GM21515 (cell line): Measurements from ENCODE around the gene INTS1.

Experiments used
- ATAC-seq: cut with Tn5 transposase; IDR thresholded peaks from one replicate; pipeline ENCODE4 v1.9.1; 2021; ENCODE audit not compliant: unreplicated experiment

Gene INTS1

DNA sequence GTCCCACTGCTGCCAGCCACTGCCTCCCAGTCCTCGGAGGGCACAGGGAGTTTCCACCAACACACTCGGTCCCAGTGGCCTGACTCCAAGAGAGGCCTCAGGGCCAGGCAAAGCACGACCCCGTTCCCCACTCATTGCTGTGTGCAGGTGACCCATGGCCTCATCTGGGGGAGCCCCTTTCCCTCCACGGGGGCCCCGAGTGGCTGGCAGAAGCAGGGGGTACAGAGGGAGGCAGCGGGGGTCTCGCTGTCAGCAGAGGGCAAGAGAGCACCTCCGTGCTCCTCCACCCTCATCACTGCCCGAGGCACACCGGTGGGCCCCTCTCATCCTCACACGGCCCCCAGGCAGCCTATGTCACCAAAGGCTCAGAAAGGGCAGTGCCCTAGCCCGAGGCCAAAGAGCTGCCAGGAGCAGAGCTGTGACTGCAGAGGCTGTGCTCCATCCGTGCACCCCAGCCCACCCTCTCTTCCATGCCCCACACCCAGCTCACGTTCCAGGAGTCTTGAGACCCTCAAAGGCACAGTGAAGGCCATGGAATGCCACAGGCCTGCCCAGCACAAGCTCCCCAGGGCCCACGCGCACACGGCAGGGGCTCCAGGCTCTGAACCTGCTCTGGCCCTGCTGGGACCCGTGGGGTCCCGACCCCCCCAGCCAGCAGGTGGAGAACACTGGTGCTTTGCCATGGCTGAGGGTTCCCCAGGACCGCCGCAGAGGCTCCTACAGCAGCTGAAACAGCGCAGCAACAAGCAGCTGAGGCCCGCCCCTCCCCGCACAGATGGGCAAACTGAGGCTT, 70.9 kb downstream of the INTS1 start:
- ATAC-seq = no peak

DNA sequence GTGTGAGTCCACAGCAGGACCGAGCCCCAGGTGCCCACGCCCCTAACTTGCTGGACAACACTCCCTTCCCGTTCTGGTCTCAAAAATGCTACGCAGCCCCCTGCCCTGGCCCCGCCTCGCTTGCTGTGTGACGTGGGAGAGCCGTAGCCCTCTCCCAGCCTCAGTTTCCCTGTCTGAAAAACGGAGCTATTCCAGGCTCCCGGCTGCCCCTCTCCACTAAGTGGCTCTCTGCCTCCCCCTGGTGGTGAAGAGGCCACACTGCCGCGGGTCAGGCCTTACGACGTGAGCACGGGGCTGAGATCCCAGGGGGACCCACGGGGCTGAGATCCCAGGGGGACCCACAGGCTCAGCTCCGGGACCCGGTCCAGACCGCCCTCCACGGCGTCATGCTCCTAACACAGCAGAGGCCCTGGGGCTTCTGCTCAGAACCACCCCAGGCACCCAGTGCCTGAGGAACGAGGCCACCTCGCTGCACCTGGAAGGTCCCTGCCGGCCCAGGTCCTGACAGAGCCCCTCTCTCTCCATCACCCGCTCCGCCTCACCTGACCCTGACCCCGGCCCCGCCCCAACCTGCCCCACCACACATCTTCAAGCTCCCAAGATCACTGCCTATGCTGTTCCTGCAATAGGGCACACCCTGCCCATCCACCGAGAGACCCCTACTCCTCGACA, 71.6 kb downstream of the INTS1 start:
- ATAC-seq = no peak

DNA sequence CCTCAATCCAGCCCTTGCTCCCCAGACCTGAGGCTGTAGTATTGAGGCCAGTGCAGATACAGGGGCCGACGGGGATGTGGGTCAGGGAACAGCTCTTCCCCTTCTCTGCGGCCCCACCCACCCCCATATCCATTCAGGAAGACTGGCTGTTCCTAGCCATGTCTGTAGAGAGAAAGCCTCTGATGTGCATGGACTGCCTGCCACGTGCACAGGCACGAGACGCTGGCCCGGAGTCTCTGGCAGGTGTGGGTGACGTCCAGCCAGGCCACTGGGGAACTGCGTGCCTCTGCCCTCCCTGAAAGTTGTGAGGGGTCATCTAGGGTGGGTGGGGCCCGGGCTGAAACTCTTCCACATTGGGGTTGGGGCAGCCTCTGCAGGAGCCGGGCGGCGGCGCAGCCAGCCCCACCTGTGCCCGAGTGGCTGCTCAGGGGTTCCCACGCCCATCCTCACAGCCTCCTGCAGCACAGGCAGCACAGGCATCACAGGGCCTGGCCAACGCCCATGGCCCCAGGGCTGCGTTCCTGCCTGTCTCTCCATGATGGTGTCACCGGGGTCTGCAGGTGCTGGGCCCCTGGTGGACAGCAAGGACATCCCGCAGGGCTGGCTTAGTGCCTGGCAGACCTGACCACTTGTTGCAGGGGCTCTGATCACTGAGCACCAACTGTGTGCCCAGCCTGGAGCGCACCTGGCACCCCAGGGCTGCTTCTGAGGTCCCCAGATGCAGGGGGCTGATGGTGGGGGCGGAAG, 72.4 kb downstream of the INTS1 start:
- ATAC-seq = no peak

DNA sequence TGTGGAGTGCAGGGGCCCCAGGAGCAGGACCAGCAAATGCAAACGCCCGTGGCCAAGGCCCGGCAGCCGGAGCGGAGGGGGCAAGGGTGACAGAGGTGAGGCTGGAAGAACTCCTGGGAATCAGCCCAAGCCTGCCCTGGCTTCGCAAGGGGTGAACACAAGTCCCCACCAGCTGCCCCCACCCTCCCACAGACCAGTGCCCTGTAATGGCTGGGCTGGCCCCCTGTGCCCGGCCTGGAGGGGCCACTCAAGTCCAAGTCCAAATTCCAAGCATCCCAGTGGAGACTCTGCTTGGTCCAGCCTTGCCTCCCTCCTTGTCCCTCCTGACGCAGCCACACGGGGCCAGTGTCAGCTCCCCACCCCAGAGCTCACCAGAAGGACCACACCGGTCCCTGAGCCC, 73.0 kb downstream of the INTS1 start:
- ATAC-seq = no peak

DNA sequence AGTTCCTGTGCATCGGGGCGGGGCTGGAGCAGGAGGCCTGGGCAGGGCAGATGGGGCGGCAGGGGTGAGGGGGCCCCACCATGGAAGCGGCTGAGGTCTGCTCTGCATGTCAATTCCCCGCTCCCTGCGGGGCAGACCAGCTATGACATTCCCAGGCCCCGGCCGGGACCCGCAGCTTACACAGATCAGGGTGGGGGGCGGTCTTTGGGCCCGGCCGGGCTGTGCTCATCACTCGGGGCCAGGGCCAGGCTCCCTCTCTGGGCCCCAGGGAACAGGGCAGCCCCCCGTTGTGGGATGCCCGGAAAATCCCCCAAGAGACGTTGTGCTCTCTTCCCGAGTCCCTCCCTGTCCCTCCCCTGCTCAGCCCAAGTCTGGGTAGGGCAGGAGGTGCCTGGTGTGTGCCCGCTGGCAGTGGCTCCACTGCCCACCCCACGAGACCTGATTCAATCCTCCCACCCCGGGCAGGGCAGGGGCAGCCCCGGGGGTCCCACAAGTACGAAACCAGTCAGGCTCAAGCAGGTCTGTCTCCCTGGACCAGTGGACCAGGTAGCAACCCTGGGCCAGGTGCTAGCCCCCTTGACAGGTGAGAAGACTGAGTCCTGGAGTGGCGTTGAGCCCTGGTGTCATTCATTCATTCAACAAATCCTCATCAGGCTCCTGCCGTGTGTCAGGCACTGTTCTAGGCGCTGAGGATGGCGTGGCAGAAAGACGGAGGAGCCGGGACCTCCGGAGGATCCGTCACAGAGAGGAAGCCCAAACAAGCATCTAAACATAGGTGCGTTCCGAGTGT, 73.9 kb downstream of the INTS1 start:
- no peak for ATAC-seq

DNA sequence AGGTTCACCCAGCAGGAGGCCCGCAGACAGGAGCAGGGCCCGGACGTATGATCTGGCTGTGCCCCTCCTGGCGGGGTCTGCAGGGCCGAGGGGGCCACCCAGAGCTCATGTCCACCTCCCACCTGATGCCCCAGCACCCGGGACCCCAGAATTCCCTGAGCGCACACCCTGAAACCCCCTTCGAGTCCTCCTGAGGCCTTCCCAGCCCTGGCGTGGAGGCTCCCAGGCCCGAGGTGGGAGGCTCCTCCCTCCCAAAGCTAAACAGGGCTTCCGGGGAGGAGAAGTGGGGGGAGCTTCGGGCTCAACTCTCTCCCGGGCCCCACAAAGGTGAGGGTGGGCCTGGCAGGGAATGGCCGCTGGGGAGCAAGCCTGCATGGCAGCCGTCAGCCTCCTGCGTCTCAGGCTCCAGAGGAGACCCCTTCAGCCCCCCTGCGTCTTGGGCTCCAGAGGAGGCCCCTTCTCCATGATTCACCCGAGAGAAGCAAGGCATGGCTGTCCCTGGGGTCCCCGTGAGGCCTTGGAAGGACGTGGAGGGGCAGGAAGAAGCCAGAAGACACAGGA, 75.2 kb downstream of the INTS1 start:
- no peak for ATAC-seq

DNA sequence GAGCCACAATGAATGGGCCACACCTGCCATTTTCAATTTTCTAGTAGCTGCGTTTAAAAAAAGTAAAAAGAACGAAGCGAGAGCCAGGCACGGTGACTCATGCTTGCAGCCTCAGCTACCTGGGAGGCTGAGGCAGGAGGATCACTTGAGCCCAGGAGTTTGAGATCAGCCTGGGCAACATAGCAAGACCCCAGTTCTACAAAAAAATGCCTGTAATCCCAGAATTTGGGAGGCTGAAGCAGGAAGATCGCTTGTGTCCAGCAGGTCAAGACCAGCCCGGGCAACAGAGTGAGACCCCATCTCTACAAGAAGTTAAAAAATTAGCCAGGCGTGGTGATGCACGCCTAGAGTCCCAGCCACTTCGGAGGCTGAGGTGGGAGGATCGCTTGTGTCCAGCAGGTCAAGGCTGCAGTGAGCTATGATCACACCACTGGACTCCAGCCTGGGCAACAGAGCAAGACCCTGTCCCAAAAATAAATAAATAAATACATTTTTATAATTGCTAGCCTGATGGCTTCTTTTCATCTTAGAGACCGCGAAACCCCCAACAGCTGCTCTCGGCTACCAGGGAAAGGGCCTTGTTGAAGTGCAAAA, 77.0 kb downstream of the INTS1 start:
- ATAC-seq = no peak

DNA sequence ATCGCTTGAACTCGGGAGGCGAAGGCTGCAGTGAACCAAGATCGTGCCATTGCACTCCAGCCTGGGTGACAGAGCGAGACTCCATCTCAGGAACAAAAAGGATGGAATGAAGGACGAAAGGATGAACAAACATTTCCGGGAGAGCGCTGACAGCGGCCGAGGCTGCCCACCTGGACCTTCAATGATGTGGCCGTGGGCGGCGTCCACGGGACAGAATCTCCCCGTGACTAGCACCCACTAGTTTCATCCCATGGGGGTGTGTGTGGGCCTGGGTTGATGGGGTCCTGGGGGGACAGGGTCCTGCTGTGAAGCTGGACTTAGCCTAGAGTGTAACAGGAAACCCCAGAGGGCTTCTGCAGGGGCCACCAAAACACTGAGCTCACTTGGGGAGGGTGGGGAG, 77.7 kb downstream of the INTS1 start:
- ATAC-seq = no peak

DNA sequence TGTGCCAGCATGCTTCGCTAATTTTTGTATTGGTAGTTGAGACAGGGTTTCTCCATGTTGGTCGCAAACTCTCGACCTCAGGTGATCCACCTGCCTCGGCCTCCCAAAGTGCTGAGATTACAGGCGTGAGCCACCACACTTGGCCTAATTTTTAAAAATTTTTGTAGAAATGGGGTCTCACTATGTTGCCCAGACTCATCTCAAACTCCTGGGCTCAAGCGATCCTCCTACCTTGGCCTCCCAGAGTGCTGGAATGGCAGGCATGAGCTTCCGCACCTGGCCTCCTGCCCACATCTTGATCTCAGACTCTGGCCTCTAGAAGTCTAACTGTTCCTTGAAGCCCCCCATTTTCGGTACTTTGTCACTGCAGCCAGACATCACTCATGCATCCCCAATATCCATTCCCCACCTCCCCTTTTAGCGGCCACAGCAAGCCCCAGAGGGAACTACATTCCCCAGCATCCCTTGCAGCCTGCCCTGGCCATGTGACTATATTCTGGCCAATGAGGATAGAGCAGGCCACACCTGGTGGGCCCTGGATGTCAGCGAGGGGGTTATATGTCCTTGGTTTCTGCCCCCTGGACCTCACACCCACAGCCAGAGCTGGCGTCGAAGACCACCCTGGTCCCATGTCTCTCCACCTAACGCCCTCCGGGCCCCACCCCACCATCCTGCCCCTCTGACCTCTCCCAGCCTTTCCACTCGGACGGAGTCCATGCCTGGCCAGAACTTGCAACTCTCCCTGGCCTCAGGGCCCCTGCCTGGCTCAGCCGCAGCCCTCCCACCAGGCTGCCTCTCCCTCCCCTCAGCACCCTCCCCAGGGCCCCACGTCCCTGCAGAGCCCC, 78.7 kb downstream of the INTS1 start:
- ATAC-seq = no peak

DNA sequence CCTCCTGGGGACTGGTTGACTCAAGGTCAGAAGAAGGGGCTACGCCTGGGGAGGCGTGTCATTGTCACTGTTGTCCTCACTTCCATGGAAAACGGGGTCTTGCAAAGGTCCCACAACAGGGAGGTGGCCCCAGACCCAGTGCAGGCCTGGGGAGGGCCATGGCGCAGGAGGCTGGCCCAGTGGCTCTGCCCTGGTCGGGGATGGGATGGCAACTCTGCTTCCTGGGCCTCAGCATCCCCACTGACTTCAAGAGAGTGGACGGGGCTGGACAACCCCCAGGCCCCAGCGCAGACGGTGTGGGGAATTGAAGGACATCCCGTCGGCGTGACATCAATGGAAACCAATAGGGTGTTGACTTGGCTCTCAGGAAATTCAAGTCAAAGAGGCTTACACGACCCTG, 80.1 kb downstream of the INTS1 start:
- ATAC-seq = no peak

DNA sequence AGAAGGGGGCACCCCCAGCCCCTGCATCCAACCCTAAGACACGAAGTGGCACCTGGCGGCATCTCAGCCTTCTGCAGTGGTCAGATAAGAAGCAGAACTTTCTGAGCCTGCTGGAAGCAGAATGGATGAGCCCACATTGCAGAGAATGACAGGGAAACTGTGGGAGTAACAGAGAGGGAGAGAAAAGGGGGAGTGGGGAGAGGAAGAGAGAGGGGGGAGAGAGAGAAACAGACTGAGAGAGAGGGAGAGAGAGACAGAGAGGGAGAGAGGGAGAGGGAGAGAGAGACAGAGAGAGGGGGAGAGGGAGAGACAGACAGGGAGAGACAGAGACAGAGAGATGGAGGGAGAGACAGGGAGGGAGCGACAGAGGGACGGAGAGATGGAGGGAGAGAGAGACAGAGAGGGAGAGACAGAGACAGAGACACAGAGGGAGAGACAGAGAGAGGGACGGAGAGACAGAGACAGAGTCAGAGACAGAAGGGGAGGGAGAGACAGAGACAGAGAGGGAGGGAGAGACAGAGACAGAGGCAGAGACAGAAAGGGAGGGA, 80.9 kb downstream of the INTS1 start:
- no peak for ATAC-seq

DNA sequence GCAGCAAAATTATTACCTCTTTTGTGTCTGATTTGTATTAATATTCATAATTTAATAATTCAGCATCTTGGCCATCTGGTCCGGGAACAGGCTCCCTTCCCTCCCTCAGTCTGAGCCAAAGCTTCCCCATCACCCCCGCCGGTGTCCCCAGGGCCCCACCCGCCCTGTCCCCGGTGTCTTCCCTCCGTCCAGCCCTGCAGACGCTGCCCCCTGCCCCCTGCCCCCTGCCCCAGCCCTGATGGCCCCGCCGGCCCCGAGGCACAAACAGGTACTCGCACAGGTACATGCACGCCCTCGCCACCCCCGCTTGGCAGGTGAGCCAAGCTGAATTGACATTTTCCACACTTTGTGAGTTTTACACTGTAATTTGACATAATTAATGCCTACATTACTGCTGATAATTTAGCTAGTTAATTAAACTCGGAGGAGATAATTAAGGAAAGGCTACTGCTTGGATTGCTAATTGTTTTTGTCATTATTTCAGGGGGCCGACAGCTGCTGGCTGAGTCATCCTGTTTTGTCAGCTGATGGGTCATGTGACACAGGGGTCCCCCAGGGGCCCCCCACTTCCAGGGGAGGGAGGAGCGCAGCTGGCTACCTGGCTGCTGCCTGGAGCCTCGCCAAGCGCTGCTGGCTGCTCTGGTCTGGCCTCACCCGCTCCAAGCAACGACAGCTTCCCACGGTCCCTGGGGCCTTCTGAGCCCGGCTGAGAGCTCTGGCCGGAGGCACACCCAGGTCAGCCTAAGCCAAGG, 81.5 kb downstream of the INTS1 start:
- ATAC-seq = no peak

DNA sequence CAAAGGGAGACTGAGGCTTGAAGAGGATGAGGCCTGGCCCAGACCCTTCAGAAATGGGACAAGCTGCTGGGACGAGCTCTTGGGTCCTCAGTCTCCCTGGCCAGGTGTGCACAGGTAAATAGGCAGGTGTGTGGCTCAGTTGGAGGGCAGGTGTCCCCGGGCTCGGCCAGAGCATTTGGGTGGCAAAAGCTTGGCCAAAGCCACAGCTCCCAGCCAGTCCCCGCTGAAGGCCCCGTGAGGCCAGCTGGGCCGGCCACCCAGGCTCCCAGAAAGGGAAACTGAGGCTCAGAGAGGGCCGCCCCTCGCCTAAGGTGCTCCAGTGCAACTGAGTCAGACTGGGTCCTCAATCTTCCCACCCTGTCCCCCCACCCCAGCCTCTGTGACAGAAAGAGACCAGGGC, 82.2 kb downstream of the INTS1 start:
- ATAC-seq = no peak

DNA sequence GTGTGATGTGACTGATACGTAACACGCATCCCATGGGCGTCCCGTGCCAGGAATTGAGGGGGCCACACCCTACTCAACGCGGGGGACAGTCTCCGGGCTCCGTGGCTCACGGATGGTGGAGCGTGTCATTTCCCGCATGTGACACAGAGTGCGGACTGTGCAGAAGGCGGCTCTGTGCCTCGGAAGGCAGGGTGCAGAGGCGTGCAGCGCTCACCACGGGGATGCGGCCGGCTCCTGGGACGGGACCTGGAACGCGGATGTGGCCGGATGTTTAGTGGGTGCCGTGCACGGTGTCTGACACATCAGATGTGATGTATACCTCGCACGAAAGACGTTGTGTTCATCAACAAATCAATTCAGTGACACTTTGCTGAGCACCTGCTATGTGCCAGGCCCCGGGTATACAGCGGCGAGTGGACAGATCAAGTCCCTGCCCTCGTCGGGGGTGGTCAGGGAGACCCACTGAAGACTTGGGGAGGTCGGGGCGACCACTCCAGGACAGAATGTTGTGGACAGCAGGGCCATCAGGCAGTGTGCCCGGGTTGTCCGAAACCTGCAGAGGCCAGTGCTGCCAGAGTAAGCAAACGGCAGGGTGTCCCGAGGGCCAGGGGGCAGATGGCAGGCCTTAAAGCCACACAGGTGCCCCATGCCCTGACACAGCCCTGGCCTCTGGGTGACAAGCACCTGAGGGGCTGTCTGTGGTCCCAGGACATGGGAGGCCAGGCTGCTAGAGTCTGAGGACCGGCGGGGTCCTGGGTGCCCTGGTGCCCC, 83.0 kb downstream of the INTS1 start:
- ATAC-seq = no peak
